ENCODE measurements around the gene USP24.
A peak's percentile ranks its signal among the peaks of the same experiment; 100 is the strongest.

Gene USP24, protein sequence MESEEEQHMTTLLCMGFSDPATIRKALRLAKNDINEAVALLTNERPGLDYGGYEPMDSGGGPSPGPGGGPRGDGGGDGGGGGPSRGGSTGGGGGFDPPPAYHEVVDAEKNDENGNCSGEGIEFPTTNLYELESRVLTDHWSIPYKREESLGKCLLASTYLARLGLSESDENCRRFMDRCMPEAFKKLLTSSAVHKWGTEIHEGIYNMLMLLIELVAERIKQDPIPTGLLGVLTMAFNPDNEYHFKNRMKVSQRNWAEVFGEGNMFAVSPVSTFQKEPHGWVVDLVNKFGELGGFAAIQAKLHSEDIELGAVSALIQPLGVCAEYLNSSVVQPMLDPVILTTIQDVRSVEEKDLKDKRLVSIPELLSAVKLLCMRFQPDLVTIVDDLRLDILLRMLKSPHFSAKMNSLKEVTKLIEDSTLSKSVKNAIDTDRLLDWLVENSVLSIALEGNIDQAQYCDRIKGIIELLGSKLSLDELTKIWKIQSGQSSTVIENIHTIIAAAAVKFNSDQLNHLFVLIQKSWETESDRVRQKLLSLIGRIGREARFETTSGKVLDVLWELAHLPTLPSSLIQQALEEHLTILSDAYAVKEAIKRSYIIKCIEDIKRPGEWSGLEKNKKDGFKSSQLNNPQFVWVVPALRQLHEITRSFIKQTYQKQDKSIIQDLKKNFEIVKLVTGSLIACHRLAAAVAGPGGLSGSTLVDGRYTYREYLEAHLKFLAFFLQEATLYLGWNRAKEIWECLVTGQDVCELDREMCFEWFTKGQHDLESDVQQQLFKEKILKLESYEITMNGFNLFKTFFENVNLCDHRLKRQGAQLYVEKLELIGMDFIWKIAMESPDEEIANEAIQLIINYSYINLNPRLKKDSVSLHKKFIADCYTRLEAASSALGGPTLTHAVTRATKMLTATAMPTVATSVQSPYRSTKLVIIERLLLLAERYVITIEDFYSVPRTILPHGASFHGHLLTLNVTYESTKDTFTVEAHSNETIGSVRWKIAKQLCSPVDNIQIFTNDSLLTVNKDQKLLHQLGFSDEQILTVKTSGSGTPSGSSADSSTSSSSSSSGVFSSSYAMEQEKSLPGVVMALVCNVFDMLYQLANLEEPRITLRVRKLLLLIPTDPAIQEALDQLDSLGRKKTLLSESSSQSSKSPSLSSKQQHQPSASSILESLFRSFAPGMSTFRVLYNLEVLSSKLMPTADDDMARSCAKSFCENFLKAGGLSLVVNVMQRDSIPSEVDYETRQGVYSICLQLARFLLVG (N-terminal part only)

DNA sequence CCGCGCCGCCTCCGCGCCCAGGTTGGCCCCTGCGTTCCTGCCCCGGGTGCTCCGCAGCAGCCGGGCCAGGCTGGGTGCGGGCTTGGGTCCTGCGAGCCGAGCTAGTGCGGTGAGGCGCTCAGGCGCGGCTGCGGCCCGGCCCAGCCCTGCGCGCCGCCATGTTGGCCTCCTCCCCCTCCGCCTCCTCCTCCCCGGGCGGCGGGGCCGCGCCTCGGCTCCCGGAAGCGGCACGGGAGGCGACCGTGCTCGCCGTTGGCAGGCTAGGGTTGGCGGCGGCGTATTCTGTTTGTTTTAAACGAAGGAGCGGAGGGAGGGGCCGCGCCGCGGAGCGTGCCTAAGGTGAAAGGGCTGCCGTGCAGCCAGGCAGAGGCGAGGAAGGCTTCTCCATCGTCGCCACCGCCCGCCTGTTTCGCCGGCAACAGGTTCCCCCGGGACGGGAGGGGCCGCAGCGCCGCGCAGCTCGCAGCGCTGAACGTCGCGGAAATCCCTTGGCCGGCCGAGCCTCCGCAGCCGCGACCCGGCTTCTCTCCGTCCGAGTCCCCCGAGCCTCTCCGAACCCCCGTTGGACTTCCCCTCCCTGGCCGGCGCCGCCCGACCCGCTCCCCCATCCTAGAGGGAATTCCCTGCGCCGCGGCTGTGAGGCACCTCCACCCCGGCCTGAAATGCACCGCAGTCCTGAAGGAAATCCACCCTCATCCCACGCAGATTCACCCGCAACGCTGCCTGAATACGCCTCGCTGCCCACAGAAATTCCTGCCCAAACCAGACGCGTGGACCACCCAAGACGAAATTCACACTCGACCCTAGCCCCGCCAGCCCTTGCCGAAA is at the start of gene USP24:
TSS of gene USP24 (minus strand) at position 171 of the 828 bp plus-strand sequence. CDS start 251 bp downstream, outside the sequence.
- peak; percentile 90 for DNase-seq

DNA sequence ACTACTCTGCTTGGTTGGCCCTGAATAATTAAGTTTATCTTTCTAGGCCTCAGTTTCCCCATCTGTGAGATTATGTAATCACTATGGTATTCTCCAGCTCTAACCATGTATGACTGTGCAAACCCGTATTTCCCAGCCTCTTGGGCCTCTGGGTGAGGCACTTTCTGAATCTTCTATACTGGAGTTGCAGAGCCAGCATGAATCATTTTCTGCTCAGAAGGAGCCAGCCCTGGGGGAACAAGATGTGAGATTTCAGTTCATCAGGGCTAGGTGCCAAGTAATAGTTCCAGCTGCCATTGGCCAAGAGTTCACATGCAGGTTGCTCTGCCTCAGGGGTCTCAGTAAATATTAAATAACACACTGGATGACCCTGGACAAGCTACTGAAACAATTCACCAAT is 47.7 kb upstream of the USP24 start:
- DNase-seq, result no peak

DNA sequence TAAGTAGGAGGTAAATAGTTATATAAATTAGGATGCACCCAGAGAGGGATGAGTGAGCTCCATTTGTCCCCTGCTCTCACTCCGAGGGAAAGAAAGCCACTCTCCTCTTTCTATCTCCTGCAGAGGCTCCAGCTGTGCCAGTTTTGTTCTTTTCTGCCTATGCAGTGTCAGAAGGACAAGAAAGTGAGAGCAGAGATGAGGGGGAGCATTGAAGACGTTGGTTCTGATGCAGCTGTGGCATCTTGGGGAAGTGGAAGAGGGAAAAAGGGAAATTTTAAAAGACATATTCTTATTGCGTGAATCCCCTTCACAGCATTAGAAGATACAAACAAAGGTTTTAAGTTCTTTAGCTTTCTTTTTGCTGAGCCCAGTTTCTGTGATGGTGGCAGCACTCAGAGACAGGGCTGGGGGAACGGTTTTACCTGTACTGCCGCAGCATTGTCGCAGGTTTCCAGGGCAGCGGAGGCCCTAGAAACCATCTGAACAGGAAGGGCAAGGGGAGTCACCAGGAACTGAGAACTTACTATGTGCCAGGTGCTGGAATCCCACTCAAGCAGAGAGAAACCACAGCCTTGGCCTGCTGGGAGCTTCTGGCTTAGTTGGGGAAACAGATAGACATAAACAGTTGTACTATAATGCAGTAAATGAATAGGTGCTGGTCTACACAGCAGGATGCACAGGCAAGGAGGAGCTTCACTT is 44.9 kb upstream of the USP24 start:
- DNase-seq, result no peak

DNA sequence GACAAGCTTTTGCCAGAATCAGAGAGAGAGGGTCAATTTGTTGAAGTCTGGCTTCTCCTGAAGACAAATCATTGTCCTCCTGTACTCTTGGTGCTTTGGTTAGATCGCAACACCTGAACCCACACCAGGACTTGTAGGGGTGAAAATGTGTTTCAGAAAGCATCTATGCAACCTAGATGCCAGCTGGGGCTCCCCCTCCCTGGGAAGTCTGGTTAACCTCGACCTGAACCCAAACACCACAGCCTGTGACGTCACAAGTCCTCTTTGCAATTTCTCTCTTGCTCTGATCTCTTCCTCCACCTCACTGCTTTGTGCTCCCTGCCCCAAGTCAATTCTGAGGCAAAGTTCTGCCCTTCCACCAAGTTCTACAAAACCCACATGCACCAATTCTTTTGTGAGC is 42.8 kb upstream of the USP24 start:
- peak; percentile 71 for DNase-seq

DNA sequence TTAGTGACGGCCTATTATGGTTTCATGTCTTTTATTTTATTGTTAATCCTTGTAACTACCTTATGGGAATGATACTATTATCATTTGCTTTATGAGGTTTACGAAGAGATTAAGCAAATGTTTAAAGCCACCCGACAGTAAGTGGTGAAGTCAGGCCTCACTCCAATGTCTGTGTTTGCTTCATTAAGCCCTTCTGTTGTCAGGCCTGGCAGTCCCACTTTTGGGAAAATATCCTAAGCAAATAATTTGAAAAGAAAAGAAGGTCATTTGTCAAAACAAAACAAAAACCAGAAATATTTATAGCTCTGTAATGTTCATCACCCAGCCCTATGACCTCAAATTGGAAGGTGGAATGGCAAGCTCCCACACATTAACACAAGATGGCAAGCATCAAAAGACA is 40.7 kb upstream of the USP24 start:
- DNase-seq, result no peak

DNA sequence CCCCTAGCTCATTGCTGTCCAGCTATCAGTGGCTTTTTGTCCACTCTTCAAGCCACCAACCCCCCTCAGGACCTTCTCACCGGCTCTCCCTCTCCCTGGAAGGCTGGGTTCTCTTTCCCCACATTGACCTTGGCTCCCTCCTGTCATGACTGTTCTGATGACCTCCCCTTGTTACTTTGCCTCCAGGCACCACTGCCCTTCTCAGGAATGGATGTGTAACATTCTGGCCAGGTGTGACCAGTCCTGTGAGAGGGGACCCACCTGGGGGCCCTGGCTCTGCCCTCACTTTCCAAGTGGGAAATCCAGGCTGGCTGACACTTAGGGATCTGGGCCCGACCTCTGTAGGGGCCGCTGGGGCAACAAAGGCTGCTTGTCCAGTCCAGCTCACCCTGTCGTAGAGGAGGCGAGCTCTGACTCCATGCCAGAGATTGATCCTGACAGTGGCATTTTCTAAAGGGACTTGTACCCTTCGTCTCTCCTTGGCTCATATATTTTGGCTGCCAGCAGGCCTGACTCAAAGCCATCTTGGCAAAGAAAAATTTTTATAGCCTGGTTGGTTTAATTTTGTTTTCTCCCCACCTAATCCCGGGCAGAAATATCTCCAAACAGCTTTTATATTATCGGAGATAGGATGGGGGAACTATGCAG is 37.9 kb upstream of the USP24 start:
- DNase-seq, result no peak

DNA sequence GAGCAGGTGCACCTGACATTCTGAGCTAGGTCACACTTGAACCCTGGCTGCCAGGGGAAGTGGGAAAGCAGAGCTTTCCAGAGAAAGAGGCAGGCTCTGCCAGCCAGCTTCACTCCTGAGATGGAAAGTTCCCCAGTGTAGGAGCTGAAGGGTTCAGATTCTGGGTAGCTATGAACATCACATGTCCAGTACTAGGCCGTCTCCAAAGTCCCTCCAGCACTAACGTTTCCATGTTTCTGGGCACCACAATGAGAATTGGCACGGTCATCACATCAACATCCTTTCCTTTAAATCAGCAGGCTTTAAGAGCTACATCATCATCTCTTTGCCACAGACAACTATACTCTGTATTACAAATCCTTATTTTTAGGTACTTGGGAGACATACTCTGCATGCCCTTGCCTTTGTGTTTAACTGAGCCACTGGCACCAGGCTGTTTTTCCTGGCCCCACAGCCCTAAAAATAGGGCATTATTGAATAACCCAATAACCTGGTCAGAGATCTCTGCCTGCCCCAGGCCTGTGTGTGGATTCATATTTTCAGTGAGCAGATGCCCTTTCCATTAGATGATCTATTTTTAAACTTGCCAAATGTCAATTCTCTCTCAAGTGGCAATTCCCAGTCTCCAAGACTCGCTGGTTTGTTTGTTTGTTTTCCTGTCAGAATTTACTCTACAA is 35.4 kb upstream of the USP24 start:
- no peak for DNase-seq

DNA sequence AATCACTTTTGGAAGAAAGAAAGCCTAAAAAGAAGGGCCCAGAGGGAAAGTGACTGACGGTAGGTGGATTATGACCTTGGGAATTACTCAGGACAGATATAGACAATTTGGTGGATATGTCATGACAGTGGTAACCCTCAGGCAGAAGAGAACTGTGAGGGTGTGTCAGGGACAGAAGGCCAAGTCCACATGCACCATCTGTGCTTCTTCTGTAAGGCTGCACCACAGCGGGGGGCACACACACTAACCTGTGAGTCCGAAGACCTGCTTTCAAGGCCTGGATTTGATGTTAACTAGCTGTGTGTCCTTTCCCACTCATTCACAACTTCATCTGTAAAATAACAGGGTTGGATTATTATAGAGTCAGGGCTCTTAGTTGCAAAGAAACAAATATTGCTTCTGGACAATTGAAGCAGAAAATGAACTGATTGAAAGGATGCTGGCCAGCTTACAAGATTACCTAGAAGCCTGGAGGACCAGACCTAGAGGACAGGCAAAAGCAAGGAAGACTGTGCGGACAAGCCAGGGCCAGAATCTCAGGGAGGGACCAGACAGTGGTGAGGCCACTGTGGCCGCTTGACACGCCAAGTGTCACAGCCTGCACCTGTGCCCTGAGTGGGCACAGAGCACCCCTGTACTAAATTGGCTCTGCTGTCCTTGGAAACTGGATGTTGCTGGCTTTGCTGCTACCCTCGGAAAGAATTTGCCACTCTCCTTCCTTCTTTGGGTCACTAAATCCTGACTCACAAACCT is 34.7 kb upstream of the USP24 start:
- no peak for DNase-seq

DNA sequence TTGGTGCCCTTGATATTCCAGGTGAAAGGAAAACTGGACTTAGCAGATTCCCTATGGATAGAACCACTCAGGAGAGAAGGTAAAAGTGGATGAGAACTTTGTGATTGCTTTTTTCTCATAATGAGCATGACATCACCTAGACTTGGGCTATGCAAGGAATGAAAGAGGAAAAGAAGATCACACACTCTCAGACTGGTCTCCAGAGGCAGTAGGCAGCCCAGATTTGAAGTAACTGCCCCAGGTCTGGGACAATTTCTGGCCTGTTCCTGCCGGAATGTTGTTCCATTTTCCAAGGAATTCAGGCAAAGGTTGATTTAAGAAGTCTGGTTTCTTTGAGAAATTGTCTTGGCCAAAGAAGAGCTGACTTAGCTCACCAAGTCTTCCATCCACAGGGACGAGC is 31.7 kb upstream of the USP24 start:
- no peak for DNase-seq

DNA sequence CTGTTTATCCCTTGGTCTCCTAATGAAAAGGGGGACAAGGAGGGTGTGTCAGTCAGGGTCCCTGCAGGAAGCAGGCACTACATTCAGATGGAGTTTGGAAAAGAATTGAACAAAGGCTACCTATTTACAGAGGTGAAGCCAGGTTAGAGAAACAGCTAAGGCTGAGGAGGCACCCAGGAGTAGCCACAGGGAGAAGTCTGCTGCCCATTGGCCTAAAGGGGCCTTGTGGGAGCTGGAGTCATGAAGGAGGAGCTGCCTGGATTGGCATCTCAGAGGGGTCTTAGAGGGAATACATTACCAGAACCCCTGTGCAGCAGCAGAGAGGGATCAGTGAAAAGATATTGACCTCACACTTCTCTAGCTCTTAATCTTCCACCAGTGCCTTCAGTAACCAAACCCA is 31.2 kb upstream of the USP24 start:
- no peak for DNase-seq

DNA sequence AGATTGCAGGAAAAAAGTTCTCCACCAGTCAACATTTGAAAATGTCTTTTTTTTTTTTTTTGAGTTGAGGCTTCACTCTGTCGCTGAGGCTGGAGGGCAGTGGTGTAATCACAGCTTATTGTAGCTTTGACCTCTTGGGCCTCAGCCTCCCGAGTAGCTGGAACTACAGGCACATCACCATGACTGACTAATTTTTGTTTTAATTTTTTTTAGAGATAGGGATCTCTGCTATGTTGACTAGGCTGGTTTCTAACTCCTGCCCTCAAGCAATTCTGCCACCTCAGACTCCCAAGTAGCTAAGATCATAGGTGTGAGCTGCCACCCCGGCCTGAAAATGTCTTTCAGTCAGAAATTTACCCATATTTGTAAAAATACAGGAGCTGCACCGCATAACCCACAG is 30.6 kb upstream of the USP24 start:
- no peak for DNase-seq

DNA sequence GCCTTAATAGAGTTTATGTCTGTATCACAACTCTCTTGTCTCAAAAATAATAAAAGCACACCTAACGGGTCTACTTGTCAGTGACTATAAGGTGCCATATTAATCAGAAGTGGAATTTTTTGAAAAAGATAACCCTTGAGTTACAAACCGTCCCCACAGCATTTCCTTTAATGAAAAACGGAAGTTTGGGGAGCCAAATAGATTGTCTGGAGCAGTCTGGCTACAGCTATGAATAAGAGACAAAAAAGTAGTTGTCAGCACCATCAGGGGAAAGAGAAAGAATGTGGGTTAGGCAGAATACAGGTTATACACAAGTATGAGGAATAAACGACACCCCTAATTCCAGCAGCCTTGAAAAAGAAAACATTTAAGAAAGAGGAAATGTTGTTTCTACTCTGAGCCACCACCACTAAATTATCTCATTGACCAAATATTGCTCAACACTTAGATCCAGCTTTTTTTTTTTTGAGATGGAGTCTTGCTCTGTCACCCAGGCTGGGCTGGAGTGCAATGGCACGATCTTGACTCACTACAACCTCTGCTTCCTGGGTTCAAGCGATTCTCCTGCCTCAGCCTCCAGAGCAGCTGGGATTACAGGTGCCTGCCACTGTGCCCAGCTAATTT is 29.4 kb upstream of the USP24 start:
- no peak for DNase-seq

DNA sequence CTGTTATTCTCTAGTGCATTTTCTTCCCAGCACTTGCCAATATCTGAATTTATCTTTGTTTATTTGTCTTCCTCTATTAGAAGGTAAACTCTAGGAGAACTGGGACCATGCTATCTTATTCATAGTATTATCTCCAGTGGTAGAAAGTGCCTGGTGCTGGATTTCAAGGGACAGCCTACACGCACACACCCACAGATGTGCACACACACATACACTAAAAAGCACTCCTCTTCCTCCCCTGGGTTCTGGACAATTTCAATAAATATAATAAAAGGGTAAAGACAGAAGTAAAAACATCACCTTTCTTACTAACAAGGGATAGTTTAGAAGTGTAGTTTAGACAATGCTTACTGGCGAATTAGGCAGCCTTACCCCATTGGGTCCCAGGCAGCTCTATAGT is 28.5 kb upstream of the USP24 start:
- no peak for DNase-seq

DNA sequence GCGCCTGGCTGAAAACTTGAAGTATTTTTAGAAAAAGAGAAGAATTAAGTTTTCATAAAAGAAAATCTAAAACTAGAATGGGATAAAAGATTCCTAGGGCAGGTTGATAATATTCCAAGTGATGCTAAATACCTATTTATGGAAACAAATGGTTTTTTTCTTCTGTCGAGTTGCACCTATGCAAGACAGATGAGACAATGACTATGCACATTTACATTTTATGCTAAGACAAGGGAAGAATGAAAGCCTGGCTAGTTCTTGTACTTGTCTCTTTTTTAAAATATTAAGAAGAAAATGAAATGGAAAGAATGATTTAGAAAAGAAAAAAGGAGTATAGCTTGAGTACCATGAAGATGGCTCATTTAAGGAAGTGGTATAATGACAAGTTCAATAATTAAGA is 24.4 kb upstream of the USP24 start:
- no peak for DNase-seq

DNA sequence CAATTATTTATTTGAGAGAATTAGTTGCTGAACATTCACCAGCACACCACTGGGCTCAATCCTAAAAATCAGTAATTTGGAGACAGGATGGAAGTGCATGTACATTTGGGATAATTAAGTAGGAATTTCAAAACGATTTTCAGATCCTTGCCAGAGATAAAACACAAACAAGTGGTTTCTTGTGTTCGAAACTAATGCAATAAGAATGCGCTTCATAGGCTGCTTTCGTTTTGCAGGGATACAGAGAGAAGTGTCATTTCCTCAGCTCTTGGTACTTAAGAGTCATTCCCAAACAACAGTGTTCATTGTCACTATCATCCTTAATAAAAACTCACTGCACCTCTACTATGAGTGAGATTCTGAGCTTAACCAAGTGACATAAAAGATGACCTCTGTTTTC is 20.6 kb upstream of the USP24 start:
- DNase-seq, result no peak

DNA sequence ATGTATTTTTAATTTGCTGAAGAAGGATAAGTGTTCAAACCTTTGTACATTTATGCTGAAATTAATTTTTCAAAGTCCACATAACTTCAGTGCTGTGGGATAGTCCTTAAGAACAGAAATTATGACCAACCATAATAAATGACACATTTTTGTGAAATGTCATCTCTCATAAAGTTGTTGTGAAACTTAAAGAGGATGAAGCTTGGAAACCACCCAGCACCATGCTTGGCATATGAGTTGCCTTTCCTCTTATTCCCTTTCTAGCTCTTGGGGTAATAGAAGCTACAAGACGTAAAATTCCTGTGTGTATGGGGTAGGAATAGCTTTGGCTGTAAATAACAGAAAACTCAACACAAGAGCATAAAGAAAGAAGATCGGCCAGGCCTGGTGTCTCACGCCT is 18.9 kb upstream of the USP24 start:
- DNase-seq, result no peak

DNA sequence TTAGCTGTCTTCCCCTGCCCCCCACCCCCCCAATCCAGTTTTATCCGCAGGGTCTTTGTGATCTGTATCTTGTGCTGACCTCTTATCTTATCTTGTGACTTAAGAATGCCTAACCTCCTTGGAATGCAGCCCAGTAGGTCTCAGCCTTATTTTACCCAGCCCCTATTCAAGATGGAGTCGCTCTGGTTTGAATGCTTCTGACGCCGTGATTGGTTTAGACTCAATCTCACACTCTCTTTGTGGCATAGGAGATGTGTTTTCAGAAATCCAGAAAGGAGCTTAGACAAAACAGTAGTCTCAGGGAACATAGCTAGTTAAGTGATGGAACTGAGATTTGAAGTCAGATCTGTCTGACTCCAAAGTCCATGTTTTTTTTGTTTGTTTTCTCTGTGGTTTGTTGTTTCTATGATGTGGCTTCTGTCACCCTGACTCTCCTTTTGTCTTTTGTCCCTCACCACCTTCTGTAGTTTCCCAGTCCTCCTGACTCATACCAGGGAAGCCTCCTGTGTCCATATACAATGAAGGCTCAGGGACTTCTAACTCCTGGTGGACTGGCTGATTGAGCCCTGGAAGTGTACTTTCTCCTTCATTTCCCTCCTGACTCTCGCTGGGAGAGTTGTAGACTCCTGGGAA is 18.1 kb upstream of the USP24 start:
- DNase-seq, result no peak

DNA sequence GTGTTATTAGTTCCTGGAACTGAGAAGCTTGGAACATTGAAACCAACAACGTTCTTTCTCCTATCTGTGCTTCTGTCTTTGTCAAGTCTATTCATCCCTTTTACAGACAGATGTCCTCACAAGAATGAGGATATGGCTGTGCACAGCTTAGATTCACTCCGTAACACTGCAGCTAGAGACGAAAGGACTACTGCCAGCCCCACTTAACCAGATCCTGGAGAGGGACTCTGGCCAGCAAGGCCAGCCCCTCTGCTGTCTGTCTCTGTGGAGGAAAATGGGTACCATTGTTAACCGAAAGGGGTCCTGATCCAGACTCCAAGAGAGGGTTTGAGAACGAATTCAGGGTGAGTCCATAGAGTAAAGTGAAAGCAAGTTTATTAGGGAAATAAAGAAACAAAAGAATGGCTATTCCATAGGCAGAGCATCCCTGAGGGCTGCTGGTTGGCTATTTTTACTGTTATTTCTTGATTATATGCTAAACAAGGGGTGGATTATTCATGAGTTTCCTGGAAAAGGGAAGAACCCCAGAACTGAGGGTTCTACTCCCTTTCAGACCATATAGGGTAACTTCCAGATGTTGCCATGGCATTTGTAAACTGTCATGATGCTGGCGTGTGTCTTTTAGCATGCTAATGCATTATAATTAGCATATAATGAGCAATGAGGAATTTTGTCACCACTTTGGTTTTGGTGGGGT is 17.4 kb upstream of the USP24 start:
- DNase-seq, result no peak
